Measurements from ENCODE around the gene ARL11. TPM values are rescaled to one million over a fixed set of nuclear protein-coding genes. Genes with fewer than 3 reads are reported as not detected.
A peak's percentile ranks its signal among the peaks of the same experiment; 100 is the strongest.

The ARL11 gene
- total RNA-seq, 2 experiments from 2014 or later = 1.9 TPM

DNA sequence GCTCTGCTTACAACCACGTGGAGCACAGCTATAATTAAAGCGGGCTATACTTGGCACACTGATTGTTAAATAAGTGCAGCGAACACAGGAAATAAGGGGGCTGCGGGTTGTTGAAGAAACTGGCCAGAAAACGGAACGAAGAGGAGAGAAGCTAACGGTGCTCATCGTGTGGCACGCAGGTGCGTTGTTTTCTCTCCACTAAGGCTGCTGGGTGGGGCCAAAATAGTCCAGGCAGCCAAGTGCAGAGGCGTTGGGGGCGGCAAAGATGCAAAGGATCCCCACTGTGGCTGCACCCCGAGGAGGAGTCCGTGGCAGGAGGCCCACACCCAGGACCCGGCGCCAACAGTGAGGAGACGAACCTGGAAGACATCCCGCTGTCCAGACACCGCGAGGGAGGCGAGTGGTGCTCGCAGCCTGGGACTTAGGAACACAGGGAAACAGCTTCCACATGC, 8.1 kb upstream of the ARL11 start:
- Mint-ChIP-seq H3K9me3 (ENCODE audit: insufficient read depth) (no peaks in the 10 kb centered on the region), H3K4me3 (no peak overlapping the region), H3K27me3 (ENCODE audit: low read depth) (peaks cover 3% of the 10 kb centered on the region), H3K4me1 (ENCODE audit: low read depth) (no peaks in the 10 kb centered on the region), H3K36me3 (ENCODE audit: low read depth) (no peaks in the 10 kb centered on the region), H3K27ac (no peak overlapping the region)
- ChIA-PET POLR2A (no interaction called here), CTCF (interaction anchor here (1.3 kb wide), 1 partner anchor 14 kb away, joined by 4 read pairs; no protein-coding TSS in a partner anchor)
- ATAC-seq (no peak), DNase-seq (no peak)

DNA sequence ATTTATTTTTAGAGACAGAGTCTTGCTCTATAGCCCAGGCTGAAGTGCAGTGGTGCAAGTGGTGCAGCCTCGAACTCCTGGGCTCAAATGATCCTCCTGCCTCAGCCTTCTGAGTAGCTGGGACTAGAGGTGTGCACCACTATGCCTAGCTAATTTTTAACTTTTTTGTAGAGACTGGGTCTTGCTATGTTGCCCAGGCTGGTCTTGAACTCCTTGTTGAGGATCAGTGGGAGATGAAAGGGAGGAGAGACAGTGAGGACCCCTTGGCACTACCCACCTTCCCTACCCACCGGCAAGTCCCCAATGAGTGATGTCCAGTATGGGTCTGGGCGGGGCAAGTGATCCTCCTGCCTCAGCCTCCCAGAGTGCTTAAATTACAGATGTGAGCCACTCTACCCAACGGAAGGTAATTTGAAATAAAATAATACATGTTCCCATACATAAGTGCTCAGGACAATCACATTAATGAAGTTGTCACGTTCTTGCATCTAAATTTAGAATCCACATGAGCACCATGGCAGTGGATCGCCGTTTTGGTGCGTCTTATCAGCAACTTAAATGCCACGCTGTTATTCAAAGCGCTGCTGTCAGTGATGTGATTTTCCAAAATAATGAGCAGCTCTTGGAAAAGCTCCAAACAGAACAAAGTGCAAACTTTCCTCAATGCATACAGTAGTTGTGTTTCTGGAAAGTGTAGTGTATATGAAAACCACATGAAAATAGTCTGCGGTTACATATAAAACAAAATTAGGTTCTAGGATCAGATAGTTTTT, 5.9 kb upstream of the ARL11 start:
- CTCF ChIA-PET = interaction anchor here (1.6 kb wide), 1 partner anchor 10 kb away, joined by 4 read pairs; no protein-coding TSS in a partner anchor
- H3K27ac Mint-ChIP-seq = no peak overlapping the region

DNA sequence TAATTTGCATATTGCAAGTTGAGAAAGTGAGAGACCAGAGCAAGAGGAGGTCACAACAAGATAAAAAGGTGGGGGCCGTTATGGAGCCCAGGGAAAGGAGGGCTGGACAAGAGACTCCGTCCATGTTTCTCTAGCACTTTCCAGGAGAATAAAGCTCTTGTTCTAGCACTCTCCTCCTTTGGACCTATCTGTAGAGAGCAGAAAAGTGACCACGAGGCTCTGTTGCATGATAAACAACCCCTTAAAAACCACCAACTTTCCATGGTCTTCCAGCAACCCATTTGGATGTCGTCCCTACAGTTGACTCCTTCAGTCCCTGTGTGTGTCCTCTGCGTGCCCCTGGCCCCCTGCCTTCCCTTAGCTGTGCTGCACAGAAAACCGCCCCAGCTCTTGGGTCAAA, 4.1 kb upstream of the ARL11 start:
- Mint-ChIP-seq H3K9me3 (ENCODE audit: insufficient read depth) (no peaks in the 10 kb centered on the region), H3K4me3 (no peak overlapping the region), H3K36me3 (ENCODE audit: low read depth) (no peaks in the 10 kb centered on the region), H3K27me3 (ENCODE audit: low read depth) (peaks cover 3% of the 10 kb centered on the region), H3K4me1 (ENCODE audit: low read depth) (peaks cover 15% of the 10 kb centered on the region), H3K27ac (no peak overlapping the region)
- CTCF ChIA-PET = no interaction called here
- ATAC-seq = no peak
- POLR2A ChIA-PET = no interaction called here
- no peak for DNase-seq

More for the DNA sequence above, 5.9 kb upstream of the ARL11 start:
- Mint-ChIP-seq H3K4me1 (ENCODE audit: low read depth) (no peaks in the 10 kb centered on the region), H3K36me3 (ENCODE audit: low read depth) (no peaks in the 10 kb centered on the region), H3K9me3 (ENCODE audit: insufficient read depth) (no peaks in the 10 kb centered on the region), H3K4me3 (no peak overlapping the region), H3K27me3 (ENCODE audit: low read depth) (peaks cover 3% of the 10 kb centered on the region)
- no peak for ATAC-seq
- POLR2A ChIA-PET = no interaction called here
- DNase-seq = no peak

DNA sequence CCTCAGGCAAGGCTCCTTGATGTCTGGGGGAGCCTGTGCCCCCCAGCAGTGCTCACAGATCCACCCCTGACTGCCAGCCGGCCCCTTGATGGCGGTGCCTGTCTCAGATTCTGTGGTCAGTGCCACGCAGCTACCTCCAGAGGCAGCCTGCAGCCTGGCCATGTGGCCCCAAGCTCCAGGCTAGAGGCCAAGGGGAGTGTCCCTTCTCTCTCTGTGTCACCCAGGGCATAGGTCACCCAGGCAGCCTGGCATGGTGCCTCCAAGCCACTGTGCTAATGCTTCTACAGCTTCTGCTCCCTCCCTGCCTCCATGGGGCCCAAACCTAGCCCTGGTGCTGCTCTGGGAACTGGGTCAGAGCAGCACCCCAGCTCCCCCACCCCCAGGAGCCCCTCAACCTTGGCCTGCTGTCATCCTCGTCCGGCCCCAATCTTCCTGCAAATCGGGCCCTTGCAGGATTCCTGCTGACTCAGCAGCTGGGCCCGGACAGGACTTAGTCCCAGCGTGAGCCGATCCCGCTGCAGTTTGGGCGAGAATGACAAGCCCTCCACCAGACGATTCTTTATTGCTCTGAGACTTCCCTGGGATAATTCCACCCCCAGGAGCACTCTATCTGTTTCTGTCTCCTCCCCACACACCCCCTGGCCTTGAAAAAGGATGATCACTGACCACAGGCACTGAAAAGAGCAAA, 2.8 kb upstream of the ARL11 start:
- no peak for ATAC-seq
- no peak for DNase-seq
- peaks cover 20% of the 10 kb centered on the region for H3K4me1 Mint-ChIP-seq (ENCODE audit: low read depth)
- peaks cover 3% of the 10 kb centered on the region for H3K27me3 Mint-ChIP-seq (ENCODE audit: low read depth)
- H3K27ac Mint-ChIP-seq = no peak overlapping the region
- no peaks in the 10 kb centered on the region for H3K9me3 Mint-ChIP-seq (ENCODE audit: insufficient read depth)
- no peaks in the 10 kb centered on the region for H3K36me3 Mint-ChIP-seq (ENCODE audit: low read depth)
- H3K4me3 Mint-ChIP-seq = no peak overlapping the region
- CTCF ChIA-PET = no interaction called here
- POLR2A ChIA-PET = no interaction called here

DNA sequence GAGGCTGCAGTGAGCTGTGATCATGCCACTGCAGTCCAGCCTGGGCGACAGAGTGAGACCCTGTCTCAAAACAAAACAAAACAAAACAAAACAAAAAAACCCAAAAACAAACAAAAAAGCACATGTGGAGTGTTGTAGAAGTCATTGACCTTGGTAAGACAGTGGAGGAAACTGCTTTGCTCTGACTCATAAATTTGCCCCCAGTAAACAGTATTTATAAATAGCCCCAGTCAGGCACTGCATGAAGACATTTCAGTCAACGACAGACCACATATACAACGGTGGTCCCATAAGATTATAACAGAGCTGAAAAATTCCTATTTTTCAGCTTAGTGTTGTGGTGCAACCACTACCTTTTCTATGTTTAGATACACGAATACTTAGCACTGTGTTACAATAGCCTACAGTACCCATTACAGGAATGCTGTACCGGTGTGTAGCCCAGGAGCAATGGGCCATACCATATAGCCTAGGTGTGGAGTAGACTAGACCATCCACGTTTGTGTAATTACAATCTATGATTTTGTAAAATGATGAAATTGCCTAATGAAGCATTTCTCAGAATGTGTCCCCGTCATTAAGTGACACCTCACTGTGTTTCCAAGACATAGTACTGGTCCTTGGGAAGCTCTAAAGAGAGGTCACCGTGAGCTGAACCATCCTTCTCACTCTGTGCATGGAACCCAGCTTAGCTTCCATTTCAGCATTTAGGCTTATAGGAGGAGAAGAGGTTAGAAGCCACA, 1.1 kb downstream of the ARL11 start:
- Mint-ChIP-seq H3K4me1 (ENCODE audit: low read depth) (peaks cover 20% of the 10 kb centered on the region), H3K4me3 (peak overlapping the region; percentile 84), H3K27me3 (ENCODE audit: low read depth) (no peaks in the 10 kb centered on the region), H3K36me3 (ENCODE audit: low read depth) (no peaks in the 10 kb centered on the region), H3K27ac (no peak overlapping the region), H3K9me3 (ENCODE audit: insufficient read depth) (no peaks in the 10 kb centered on the region)
- DNase-seq (no peak), ATAC-seq (no peak)
- ChIA-PET POLR2A (interaction anchor here (0.5 kb wide), 1 partner anchor 159 kb away, joined by 3 read pairs; no protein-coding TSS in a partner anchor), CTCF (interaction anchor here (0.6 to 1.4 kb wide), 3 partner anchors 22 to 329 kb away, joined by 3 to 5 read pairs (median 3); no protein-coding TSS in a partner anchor)

DNA sequence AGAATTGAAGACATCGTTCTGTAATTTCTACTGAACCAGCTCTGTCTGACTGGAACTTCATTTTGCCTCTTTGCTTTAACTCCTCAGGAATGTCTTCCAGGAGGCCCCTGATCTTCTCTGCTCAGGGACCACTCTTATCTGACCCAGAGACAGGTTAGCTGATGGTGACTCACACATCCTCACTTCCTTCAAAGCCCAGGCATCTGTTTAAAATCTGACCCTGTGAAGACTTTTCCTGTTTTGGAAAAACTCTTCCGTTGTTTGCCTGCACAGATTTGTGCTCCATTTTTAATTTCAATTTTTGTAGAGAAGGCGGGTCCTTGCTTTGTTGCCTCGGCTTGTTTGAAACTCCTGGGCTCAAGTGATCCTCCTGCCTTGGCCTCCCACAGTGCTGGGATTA, 1.6 kb downstream of the ARL11 start:
- Mint-ChIP-seq H3K27me3 (ENCODE audit: low read depth) (no peaks in the 10 kb centered on the region), H3K36me3 (ENCODE audit: low read depth) (no peaks in the 10 kb centered on the region), H3K9me3 (ENCODE audit: insufficient read depth) (no peaks in the 10 kb centered on the region), H3K4me3 (no peak overlapping the region), H3K27ac (no peak overlapping the region), H3K4me1 (ENCODE audit: low read depth) (peaks cover 23% of the 10 kb centered on the region)
- DNase-seq (no peak), ATAC-seq (no peak)
- ChIA-PET POLR2A (interaction anchor here (0.5 kb wide), 1 partner anchor 159 kb away, joined by 3 read pairs; no protein-coding TSS in a partner anchor), CTCF (no interaction called here)

DNA sequence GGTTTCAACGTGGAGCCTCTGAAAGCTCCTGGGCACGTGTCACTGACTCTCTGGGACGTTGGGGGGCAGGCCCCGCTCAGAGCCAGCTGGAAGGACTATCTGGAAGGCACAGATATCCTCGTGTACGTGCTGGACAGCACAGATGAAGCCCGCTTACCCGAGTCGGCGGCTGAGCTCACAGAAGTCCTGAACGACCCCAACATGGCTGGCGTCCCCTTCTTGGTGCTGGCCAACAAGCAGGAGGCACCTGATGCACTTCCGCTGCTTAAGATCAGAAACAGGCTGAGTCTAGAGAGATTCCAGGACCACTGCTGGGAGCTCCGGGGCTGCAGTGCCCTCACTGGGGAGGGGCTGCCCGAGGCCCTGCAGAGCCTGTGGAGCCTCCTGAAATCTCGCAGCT, 2.3 kb downstream of the ARL11 start:
- Mint-ChIP-seq H3K9me3 (ENCODE audit: insufficient read depth) (no peaks in the 10 kb centered on the region), H3K27ac (no peak overlapping the region), H3K4me3 (no peak overlapping the region), H3K36me3 (ENCODE audit: low read depth) (no peaks in the 10 kb centered on the region), H3K4me1 (ENCODE audit: low read depth) (peaks cover 28% of the 10 kb centered on the region), H3K27me3 (ENCODE audit: low read depth) (no peaks in the 10 kb centered on the region)
- ATAC-seq (no peak), DNase-seq (no peak)
- ChIA-PET CTCF (no interaction called here), POLR2A (no interaction called here)

DNA sequence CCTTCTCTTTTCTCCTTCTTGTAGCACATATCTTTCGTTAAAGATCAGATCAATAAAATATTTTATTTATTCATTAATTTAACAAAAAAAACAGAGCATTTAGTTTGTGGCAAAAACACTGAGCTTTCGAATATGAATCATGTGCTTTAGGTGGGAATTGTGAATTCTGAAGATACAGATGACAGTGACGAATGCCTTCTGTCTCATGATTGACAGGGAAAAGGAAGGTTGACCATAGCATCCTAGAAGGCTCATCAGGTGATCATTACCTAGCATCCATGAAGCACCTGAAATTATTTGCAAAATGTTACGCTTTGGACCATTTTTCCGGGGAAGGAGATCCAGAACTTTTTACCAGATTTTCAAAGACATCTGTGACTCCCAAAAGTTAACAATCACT, 3.8 kb downstream of the ARL11 start:
- Mint-ChIP-seq H3K27ac (no peak overlapping the region), H3K27me3 (ENCODE audit: low read depth) (no peaks in the 10 kb centered on the region), H3K36me3 (ENCODE audit: low read depth) (no peaks in the 10 kb centered on the region), H3K4me3 (no peak overlapping the region), H3K4me1 (ENCODE audit: low read depth) (peaks cover 30% of the 10 kb centered on the region), H3K9me3 (ENCODE audit: insufficient read depth) (no peaks in the 10 kb centered on the region)
- ATAC-seq = no peak
- ChIA-PET CTCF (no interaction called here), POLR2A (no interaction called here)
- no peak for DNase-seq

DNA sequence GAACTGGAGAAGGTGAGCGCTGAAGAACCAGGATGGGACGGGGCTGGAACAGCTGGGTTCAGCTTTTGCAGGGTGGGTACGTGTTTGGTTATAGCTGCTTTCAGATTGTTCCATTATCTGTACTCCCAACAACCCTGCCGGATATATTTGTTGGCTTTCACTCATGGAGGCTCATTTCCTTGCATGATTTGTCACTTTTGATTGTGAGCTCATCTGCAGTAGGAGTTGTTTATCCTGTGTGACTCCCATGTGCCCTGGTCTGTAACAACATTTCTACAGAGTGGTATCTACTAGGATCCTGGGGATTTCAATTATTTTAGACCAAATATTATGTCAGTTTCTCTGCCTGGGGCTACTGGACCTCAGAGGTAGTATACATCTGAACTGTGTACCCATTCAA, 5.4 kb downstream of the ARL11 start:
- H3K27me3 Mint-ChIP-seq (ENCODE audit: low read depth) = no peaks in the 10 kb centered on the region
- no peaks in the 10 kb centered on the region for H3K36me3 Mint-ChIP-seq (ENCODE audit: low read depth)
- ATAC-seq = no peak
- POLR2A ChIA-PET = no interaction called here
- CTCF ChIA-PET = interaction anchor here (1.0 to 1.1 kb wide), 2 partner anchors 333 to 1436 kb away, joined by 3 read pairs; no protein-coding TSS in a partner anchor
- H3K4me1 Mint-ChIP-seq (ENCODE audit: low read depth) = peaks cover 21% of the 10 kb centered on the region
- no peak overlapping the region for H3K4me3 Mint-ChIP-seq
- no peak overlapping the region for H3K27ac Mint-ChIP-seq
- no peaks in the 10 kb centered on the region for H3K9me3 Mint-ChIP-seq (ENCODE audit: insufficient read depth)
- DNase-seq = no peak

DNA sequence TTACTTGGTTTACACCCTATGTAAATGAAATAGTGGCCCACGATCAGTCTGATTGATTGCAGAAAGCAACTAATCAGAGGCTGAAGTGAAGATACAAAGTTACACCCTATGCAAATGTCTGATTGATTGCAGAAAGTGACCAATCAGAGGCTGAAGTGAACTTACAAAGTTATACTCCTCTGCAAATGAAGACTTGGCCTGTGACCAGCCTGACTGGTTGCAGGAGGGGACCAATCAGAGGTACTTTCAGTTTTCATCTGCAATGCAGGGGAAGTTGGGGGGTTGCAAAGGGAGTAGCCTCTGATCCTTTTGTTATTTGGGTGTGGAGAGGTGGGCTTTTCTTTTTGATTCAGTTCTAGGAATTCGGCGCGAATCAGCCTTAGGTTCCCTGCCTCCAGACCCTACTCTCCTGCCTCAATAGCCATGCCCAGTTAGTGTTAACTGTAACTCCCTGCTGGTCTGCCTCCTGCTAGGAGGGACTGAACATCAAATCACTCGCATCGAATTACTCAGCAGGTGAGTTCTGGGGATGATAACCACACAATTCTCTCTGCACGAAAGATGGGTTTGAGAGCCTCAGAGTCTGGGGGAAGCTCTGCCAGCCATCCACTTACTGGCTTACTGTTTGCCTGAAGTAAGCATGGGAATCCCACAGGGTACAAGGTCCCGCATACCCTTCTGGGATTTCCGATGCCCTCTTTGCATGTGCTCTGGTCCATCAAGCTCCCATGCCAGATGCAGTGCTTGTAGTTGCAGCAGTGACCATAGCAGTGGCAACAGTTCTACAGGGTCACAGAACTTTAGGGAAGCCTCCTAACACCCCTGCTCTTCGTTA, 7.5 kb downstream of the ARL11 start:
- CTCF ChIA-PET = no interaction called here
- H3K36me3 Mint-ChIP-seq (ENCODE audit: low read depth) = no peaks in the 10 kb centered on the region
- H3K9me3 Mint-ChIP-seq (ENCODE audit: insufficient read depth) = no peaks in the 10 kb centered on the region
- no peaks in the 10 kb centered on the region for H3K27me3 Mint-ChIP-seq (ENCODE audit: low read depth)
- DNase-seq (peak; percentile 66), ATAC-seq (peak; percentile 79)
- peaks cover 10% of the 10 kb centered on the region for H3K4me1 Mint-ChIP-seq (ENCODE audit: low read depth)
- peak overlapping the region; percentile 69 for H3K27ac Mint-ChIP-seq
- POLR2A ChIA-PET = interaction anchor here (0.7 kb wide), 1 partner anchor 115 kb away, joined by 3 read pairs; no protein-coding TSS in a partner anchor
- peak overlapping the region; percentile 70 for H3K4me3 Mint-ChIP-seq

DNA sequence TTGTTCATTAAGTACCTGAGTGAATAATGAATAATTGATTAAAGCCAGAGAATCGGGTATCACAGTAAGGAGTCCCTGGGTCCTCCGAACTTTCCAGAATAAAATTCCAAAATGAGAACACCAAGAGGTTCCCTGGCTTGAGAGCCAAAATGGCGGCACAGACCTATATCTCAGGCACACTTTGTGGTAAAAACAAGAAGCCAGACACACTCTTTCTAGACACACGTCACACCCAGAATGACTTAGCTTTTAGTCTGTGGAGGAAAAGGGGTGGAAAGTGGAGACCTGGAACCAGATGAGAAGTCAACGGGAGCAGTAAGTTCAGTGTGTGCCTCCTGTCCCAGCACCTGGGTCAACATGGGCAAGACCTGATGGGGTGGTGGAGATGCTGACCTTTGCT, 8.4 kb downstream of the ARL11 start:
- no peaks in the 10 kb centered on the region for H3K27me3 Mint-ChIP-seq (ENCODE audit: low read depth)
- H3K27ac Mint-ChIP-seq = no peak overlapping the region
- DNase-seq = no peak
- peak overlapping the region; percentile 70 for H3K4me3 Mint-ChIP-seq
- peaks cover 10% of the 10 kb centered on the region for H3K4me1 Mint-ChIP-seq (ENCODE audit: low read depth)
- ATAC-seq = no peak
- ChIA-PET CTCF (interaction anchor here (0.6 kb wide), 1 partner anchor 17 kb away, joined by 4 read pairs; no protein-coding TSS in a partner anchor), POLR2A (no interaction called here)
- H3K36me3 Mint-ChIP-seq (ENCODE audit: low read depth) = no peaks in the 10 kb centered on the region
- no peaks in the 10 kb centered on the region for H3K9me3 Mint-ChIP-seq (ENCODE audit: insufficient read depth)
